Right lobe of liver (tissue), 6 donors: ENCODE measurements around the gene CHST8. TPM values are rescaled to one million over a fixed set of nuclear protein-coding genes. Genes with fewer than 3 reads are reported as not detected.

ENCODE experiments used
- ATAC-seq, 4 donors: fragments of 200-7000 bp; cut with Tn5 transposase; one replicate each; pipeline ENCODE4 v1.9.1; 2020; ENCODE audit warnings: mild to moderate bottlenecking in 4 of 4, moderate library complexity in 4 of 4
- DNase-seq, 3 donors: peaks; one replicate each; pipeline ENCODE4 v3.0.0-alpha.2; 2020
- H3K27ac ChIP-seq, 3 donors: fragments of 200-600 bp; one replicate each; pipeline ENCODE4 v1.8.0; 2022
- H3K27me3 ChIP-seq, 2 donors: fragments of 200-600 bp; one replicate each; pipeline ENCODE4 v1.8.0; 2022
- H3K36me3 ChIP-seq, 4 donors: fragments of 200-600 bp; sonication (generic) in 1 of 4; one replicate each; pipeline versions ENCODE4 v1.5.1 to v1.8.0; 2017 to 2022; ENCODE audit warnings: control low read depth in 1 of 4
- H3K4me1 ChIP-seq, 4 donors: fragments of 200-600 bp; sonication (generic) in 1 of 4; one replicate each; pipeline versions ENCODE4 v1.5.1 to v1.8.0; 2017 to 2022; ENCODE audit warnings: control low read depth in 1 of 4
- H3K4me3 ChIP-seq, 3 donors: fragments of 200-600 bp; one replicate each; pipeline ENCODE4 v1.8.0; 2022
- H3K9me3 ChIP-seq, 4 donors: fragments of 200-600 bp; sonication (generic) in 1 of 4; one replicate each; pipeline versions ENCODE4 v1.5.1 to v1.8.0; 2017 to 2022; ENCODE audit warnings: control low read depth in 1 of 4
- POLR2A ChIP-seq: fragments of 450-650 bp; IDR thresholded peaks from one replicate; pipeline ENCODE4 v1.6.1; 2017; ENCODE audit warnings: antibody characterized with exemption, mild to moderate bottlenecking
- WGBS: methylation state at CpG from one replicate; pipeline ENCODE4 v1.1.6; 2018; ENCODE audit warnings: low coverage, low lambda C conversion rate; ENCODE audit not compliant: insufficient coverage; ENCODE audit errors: missing lambda C conversion rate; 5-methylcytosine and 5-hydroxymethylcytosine counted together
- intact Hi-C, 2 donors: fragments of 100-400 bp; cut with DNase I; formaldehyde crosslinking; loops; one replicate each; pipeline versions ENCODE4 v1.11.2 to v1.14.1; 2022
- total RNA-seq, 6 experiments: library from RNA; depleted of rRNA in 2 of 6; stranded (reverse); fragments of >200 nt in 2 of 6; fragmentation: NEBNext Ultra II Directional in 3 of 6; extraction: Animal tissue kit (Norgen Biotek cat#: 25700) in 3 of 6; gene quantifications; one replicate each; pipeline versions ENCODE4 v1.1.0 to v1.2.4, GENCODE V29; 2016 to 2023
- TF ChIP-seq, protein P1 (sequence below), 4 donors: fragments of 200-600 bp in 3 of 4; fragments of 450-650 bp in 1 of 4; IDR thresholded peaks; one replicate each; pipeline versions ENCODE4 v1.5.1 to v1.8.0; 2016 to 2022; ENCODE audit warnings: antibody characterized with exemption in 4 of 4, mild to moderate bottlenecking in 2 of 4
- donor health status: DM: no; HTN: yes; CAD: no.
- donor health status: DM: no; HTN: no; CAD: no.
- donor health status: DM: no; HTN: no; CAD: no.
- donor health status: DM: no; HTN: yes; CAD: no.
- donor health status: DM: no; HTN: yes; CAD: no.

Gene CHST8
- total RNA-seq, 6 experiments from 2014 or later: 0.12 to 0.19 TPM; not detected in 4

DNA sequence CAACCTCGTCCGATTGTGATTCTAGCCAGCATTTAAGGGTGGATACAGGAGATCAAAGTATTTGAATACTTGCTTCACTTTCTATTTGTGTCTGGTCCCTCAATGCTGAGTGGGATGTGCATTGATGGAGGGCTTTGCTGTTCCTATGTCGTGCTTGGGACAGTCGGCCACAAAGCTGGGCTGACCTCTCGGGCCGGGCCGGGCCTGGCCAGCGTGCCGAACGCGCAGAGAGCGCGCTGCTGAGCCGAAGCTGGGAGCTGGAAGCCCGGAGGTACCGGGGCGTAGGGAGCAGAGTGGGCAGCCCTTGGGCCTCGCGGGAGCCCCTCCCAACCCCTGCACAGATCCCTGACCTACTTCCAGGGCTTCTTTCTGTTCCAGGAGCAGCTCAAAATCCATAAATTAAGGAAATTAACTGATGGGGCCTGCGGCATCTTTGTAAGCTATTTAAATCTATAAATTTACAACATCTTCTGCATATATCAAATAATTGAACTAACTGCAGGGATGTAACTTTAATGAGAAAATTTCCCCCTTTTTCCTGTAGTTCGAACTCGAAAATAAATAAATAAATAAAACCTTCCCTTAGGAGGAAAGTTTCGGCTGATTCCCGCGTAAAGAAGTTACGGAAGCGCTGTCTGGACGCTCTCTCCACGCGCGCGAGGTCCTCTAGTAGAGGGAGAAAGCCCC, 173.1 kb downstream of the CHST8 start:
- TF ChIP-seq POLR2A: no peak
- Histone ChIP-seq H3K27me3 (no peaks in the 10 kb centered on the region), H3K4me1 (peaks cover 0 to 10% (median 0%) of the 10 kb centered on the region in 4 donors), H3K9me3 (no peaks in the 10 kb centered on the region), H3K27ac (peak overlapping the region; percentile 82 to 99 (median 85)), H3K4me3 (peak overlapping the region; percentile 59 to 78 (median 60)), H3K36me3 (no peaks in the 10 kb centered on the region)
- DNase-seq: peak in 1 of 3 donors; percentile 40
- ATAC-seq: no peak
- intact Hi-C loops: no loop called here
- WGBS: 7% methylated on average over 21 of the region's 32 CpGs

DNA sequence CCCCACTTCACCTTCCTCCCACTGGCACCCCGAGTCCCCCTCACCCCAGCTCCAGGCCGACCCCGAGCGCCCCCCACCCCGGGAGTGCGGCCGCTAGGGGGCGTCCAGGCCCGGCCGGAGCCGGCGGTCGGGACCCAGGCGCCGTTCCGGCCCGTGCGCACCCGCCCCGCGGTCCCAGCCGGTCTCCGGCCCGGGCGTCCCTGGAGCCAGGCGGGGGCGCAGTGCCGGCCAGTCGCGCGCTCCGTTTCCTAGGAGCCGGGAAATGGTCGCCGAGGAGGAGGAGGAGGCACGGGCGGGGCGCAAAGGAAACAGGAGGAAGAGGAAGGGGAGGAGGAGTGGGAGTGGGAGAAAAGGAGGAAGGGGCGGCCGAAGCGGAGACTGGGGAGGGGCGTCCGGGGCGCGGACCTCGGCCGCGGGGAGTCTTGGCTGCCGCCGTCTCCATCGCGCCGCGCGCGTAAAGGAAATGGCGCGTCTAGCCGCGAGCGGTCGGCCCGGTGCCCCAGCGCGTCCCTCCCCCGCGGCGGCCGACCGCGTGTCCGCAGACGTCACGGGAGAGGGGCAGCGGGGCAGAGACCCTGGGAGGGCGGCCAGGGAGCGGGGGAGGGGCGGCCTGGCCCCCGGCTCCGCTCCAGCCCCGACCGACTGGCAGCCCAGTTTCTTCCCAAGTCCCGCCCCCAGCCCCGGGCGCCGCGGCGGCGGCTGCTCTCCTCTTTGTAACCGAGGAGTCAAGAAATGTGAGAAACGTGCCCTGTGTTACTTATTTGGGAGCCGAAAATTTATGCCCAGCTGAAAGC, 173.8 kb downstream of the CHST8 start:
- 0% methylated on average over 5 of the region's 92 CpGs for WGBS
- no peaks in the 10 kb centered on the region for H3K27me3 ChIP-seq

DNA sequence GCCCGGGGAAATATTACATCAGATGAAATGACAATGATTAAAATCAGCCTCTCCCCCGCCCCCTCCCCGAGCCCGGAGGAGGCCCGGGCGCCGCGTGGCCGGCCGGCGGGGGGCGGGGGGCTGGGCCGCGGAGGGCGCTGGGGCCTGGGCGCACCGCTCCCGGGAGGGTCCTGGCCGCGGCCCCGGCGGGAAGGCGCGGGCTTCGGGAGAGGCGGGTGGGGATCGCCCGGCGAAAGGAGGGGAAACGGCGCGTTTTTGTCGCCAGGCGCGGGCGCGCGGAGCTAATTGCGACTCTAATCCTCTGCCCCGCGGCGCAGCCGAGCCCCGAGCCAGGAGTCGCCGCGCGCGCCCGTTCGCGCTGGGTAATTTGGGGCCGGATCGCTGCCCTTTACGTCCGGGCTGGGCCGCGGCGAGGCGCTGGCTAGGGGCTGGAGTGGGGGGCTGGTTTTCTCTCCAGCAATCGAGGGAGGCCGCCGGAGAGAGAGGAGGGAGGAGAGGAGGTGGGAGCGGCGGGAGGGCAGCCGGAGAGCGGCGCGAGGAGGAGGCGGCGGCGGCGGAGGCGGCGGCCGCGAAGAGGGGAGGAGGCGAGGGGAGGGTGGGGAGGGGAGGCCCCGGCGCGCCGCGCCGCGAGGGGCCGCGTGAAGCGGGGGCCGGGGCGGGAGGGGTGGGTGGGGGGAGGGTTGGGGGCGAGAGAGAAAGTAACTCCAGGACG, 174.6 kb downstream of the CHST8 start, which contains the start of gene KCTD15:
KCTD15 (plus strand) TSS at position 707 of the 712 bp plus-strand sequence. CDS start 3,585 bp downstream, outside the sequence.
- no peaks in the 10 kb centered on the region for H3K9me3 ChIP-seq
- intact Hi-C loops: no loop called here
- peak; percentile 5 to 43 (median 7) for ATAC-seq
- peak in 2 of 3 donors; percentile 53 to 65 for DNase-seq
- H3K4me1 ChIP-seq: peaks cover 0 to 10% (median 0%) of the 10 kb centered on the region in 4 donors
- peak within 1 kb of the TSS; percentile 59 to 78 (median 60) for H3K4me3 ChIP-seq
- TF ChIP-seq, protein P1, sequence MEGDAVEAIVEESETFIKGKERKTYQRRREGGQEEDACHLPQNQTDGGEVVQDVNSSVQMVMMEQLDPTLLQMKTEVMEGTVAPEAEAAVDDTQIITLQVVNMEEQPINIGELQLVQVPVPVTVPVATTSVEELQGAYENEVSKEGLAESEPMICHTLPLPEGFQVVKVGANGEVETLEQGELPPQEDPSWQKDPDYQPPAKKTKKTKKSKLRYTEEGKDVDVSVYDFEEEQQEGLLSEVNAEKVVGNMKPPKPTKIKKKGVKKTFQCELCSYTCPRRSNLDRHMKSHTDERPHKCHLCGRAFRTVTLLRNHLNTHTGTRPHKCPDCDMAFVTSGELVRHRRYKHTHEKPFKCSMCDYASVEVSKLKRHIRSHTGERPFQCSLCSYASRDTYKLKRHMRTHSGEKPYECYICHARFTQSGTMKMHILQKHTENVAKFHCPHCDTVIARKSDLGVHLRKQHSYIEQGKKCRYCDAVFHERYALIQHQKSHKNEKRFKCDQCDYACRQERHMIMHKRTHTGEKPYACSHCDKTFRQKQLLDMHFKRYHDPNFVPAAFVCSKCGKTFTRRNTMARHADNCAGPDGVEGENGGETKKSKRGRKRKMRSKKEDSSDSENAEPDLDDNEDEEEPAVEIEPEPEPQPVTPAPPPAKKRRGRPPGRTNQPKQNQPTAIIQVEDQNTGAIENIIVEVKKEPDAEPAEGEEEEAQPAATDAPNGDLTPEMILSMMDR (IDR thresholded peaks at IDR 0.05): no peak
- WGBS: 2% methylated on average over 33 of the region's 92 CpGs
- peak within 1 kb of the TSS; percentile 82 to 99 (median 85) for H3K27ac ChIP-seq
- H3K27me3 ChIP-seq: no peaks in the 10 kb centered on the region
- H3K36me3 ChIP-seq: peaks cover 0 to 5% (median 0%) of the 10 kb centered on the region in 4 donors

More for the DNA sequence above, 173.8 kb downstream of the CHST8 start:
- Histone ChIP-seq H3K36me3 (peaks cover 0 to 3% (median 0%) of the 10 kb centered on the region in 4 donors), H3K27ac (peak overlapping the region; percentile 82 to 99 (median 85)), H3K4me3 (peak overlapping the region; percentile 59 to 78 (median 60)), H3K4me1 (peaks cover 0 to 10% (median 0%) of the 10 kb centered on the region in 4 donors), H3K9me3 (no peaks in the 10 kb centered on the region)
- intact Hi-C loops: no loop called here
- peak; percentile 89 for DNase-seq
- peak; percentile 71 for TF ChIP-seq POLR2A
- TF ChIP-seq, protein P1 (IDR thresholded peaks at IDR 0.05): peak; percentile 72 to 90 (median 80)
- ATAC-seq: peak; percentile 80 to 83 (median 81)

DNA sequence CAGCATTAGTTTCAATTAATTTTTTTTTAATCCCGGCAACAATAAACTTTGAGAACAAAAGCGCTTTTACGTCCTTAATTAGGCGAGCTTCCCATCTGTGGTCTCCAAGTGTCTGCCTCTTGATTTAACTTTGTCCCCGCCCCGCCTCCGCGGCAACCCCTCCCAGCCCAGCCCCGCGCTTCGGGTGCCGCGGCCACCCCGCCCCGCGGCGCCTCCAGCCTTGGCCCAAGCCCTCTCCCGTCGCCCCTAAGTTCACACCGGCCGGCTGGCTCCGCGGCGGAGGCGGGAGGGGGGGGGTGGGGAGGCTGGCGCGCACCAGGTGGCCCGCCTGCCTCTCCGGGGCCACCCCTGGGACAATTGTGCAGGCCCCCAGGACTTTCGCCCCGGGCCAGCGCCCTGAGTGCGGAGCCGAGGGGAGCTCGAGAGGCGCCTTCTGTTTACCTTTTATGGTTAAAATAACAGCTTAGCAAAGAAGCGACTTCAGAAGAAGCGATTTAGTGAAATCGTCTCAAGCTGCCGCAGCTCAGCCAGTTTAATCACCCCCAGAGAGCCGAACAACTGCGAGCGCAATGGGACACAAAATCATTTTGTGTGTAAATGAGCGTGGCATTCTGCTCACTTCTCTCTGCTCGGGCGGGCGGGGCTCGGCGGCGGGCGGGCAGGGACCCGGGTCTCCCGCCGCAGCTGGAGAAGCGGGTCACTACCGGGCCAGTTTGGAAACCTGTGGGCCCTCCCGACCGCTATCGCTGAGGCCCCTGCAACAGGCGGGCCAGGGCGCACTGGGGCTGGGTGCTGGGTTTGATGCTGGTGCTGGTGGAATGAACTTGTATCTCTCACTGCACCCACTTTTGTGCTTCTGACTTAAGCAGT, 176.3 kb downstream of the CHST8 start:
- Histone ChIP-seq H3K4me1 (peaks cover 0 to 13% (median 0%) of the 10 kb centered on the region in 4 donors), H3K4me3 (peak overlapping the region; percentile 59 to 78 (median 60)), H3K27me3 (no peaks in the 10 kb centered on the region), H3K27ac (peak overlapping the region; percentile 54 to 99 (median 82)), H3K9me3 (no peaks in the 10 kb centered on the region), H3K36me3 (peaks cover 0 to 5% (median 0%) of the 10 kb centered on the region in 4 donors)
- no peak for TF ChIP-seq POLR2A
- TF ChIP-seq, protein P1 (IDR thresholded peaks at IDR 0.05): no peak
- DNase-seq (peak in 2 of 3 donors; percentile 58 to 69), ATAC-seq (peak in 3 of 4 donors; percentile 4 to 36 (median 14))
- intact Hi-C loops: no loop called here
- WGBS: 8% methylated on average over 30 of the region's 61 CpGs
